Measurements from ENCODE around the gene FAR2.

DNA sequence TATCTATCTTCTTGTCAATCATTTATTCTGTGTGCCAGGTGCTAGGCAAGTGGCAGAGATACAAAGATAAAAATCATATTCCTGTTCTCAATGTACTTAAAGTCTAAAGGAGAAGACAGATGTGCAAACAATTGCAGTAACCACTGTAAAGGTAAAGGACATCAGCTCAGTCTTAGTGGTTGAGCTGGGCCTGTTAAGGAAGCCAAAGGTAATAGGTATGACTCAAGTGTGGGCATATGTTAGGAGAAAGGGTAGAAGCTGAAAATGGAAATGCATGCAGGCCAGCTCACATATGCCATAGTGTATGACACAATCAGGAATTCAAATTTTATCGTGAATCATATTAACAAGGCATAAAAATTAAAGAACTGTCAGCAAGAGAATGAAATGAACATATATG, 49.8 kb downstream of the FAR2 start:
- TF ChIP-seq, protein P1, sequence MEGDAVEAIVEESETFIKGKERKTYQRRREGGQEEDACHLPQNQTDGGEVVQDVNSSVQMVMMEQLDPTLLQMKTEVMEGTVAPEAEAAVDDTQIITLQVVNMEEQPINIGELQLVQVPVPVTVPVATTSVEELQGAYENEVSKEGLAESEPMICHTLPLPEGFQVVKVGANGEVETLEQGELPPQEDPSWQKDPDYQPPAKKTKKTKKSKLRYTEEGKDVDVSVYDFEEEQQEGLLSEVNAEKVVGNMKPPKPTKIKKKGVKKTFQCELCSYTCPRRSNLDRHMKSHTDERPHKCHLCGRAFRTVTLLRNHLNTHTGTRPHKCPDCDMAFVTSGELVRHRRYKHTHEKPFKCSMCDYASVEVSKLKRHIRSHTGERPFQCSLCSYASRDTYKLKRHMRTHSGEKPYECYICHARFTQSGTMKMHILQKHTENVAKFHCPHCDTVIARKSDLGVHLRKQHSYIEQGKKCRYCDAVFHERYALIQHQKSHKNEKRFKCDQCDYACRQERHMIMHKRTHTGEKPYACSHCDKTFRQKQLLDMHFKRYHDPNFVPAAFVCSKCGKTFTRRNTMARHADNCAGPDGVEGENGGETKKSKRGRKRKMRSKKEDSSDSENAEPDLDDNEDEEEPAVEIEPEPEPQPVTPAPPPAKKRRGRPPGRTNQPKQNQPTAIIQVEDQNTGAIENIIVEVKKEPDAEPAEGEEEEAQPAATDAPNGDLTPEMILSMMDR (conservative IDR thresholded peaks at IDR 0.05; ENCODE audit: low read depth in 2 of 2) = no peak
- TF ChIP-seq EZH2 (IDR thresholded peaks at IDR 0.05; ENCODE audit: low read depth, unreplicated experiment) = no peak

Measured in GM23338 (cell line).